MM.1S (cell line): ENCODE data around the gene JMJD7.

Experiments
- CTCF ChIP-seq: fragments of 300-600 bp; sonication (generic); IDR thresholded peaks from 2 replicates; pipeline ENCODE4 v1.5.1; 2016; ENCODE audit warnings: antibody characterized with exemption, low read length, mixed read lengths
- EZH2 ChIP-seq: fragments of 300-600 bp; sonication (generic); optimal IDR thresholded peaks from 2 replicates; pipeline ENCODE3; 2017; ENCODE audit warnings: low read depth, mild to moderate bottlenecking, antibody characterized with exemption, low read length, mixed read lengths
- EZH2phosphoT487 ChIP-seq: fragments of 300-600 bp; sonication (generic); IDR thresholded peaks from 2 replicates; pipeline ENCODE4 v1.6.1; 2018; ENCODE audit warnings: antibody characterized with exemption, low read length

GRCh38 chr15:41817781-41818180 lies 10.1 kb upstream of the JMJD7 start:
- no peak for TF ChIP-seq CTCF
- TF ChIP-seq EZH2phosphoT487: no peak
- no peak for TF ChIP-seq EZH2
